Peyer's patch (tissue), 4 donors: ENCODE results near the gene GLI2. TPM values are rescaled to one million over a fixed set of nuclear protein-coding genes. Genes with fewer than 3 reads are reported as not detected.

Experiments
- DNase-seq, 3 donors: peaks; one replicate each; pipeline ENCODE4 v3.0.0-alpha.2; 2017 to 2019
- H3K27ac ChIP-seq, 4 donors: fragments of 200-600 bp; sonication (generic); one replicate each; pipeline ENCODE4 v1.5.1; 2016 to 2019
- H3K27me3 ChIP-seq, 2 donors: fragments of 200-600 bp; sonication (generic); one replicate each; pipeline ENCODE4 v1.5.1; 2019
- H3K36me3 ChIP-seq, 3 donors: fragments of 200-600 bp; sonication (generic); one replicate each; pipeline ENCODE4 v1.5.1; 2016 to 2019
- H3K4me1 ChIP-seq, 4 donors: fragments of 200-600 bp; sonication (generic); one replicate each; pipeline ENCODE4 v1.5.1; 2016 to 2019
- H3K4me3 ChIP-seq, 4 donors: fragments of 200-600 bp; sonication (generic); 1 replicate in 3 of 4; 2 replicates in 1 of 4; pipeline ENCODE4 v1.5.1; 2016 to 2019; ENCODE audit warnings: mild to moderate bottlenecking in 1 of 4
- H3K9me3 ChIP-seq, 4 donors: fragments of 200-600 bp; sonication (generic); one replicate each; pipeline ENCODE4 v1.5.1; 2016 to 2019; ENCODE audit warnings: mild to moderate bottlenecking in 1 of 4
- CTCF ChIP-seq, 6 experiments: fragments of 450-650 bp in 4 of 6; fragments of 200-600 bp in 2 of 6; sonication (generic) in 1 of 6; IDR thresholded peaks; one replicate each; pipeline ENCODE4 v1.5.1; 2017 to 2019; ENCODE audit warnings: antibody characterized with exemption in 6 of 6, mild to moderate bottlenecking in 3 of 6, moderate library complexity in 1 of 6
- POLR2A ChIP-seq, 2 donors: fragments of 450-650 bp; IDR thresholded peaks; one replicate each; pipeline ENCODE4 v1.5.1; 2017; ENCODE audit warnings: antibody characterized with exemption in 2 of 2, mild to moderate bottlenecking in 2 of 2, moderate library complexity in 2 of 2
- total RNA-seq, 4 donors: library from RNA; depleted of rRNA; stranded (reverse); fragments of >200 nt; gene quantifications; one replicate each; pipeline ENCODE4 v1.1.0, GENCODE V29; 2016

The GLI2 gene
- total RNA-seq, 4 donors from 2014 or later, result 0.18 to 5.8 (median 0.94) TPM

DNA sequence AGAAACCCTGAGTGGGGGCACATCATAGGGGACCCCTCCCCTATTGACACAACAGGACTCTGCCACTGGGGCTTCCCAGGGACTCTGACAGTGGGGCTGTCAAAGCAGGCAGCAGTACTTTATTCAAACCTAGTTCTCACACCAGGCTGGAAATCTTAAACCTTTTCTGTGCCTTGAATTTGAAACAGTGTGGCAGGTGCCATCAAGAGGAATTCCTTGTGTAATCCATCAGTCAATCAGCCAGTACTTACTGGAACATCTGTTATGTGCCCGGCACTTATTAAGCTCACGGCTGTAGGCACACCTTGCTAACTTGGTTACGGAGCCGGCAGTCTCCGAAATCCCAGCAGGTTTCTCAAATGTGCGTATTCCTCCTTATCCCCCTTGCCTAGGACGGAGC lies 12.0 kb downstream of the GLI2 start:
- Histone ChIP-seq H3K9me3 (no peaks in the 10 kb centered on the region), H3K27me3 (no peaks in the 10 kb centered on the region), H3K4me3 (no peak overlapping the region), H3K36me3 (no peaks in the 10 kb centered on the region), H3K27ac (no peak overlapping the region), H3K4me1 (no peaks in the 10 kb centered on the region)
- TF ChIP-seq CTCF (IDR thresholded peaks at IDR 0.05) (no peak), POLR2A (IDR thresholded peaks at IDR 0.05) (no peak)
- no peak for DNase-seq

GRCh38 chr2:120748310-120748709 lies 12.6 kb downstream of the GLI2 start:
- no peak for DNase-seq
- H3K36me3 ChIP-seq, result no peaks in the 10 kb centered on the region
- TF ChIP-seq POLR2A (IDR thresholded peaks at IDR 0.05) (no peak), CTCF (IDR thresholded peaks at IDR 0.05) (no peak)

GRCh38 chr2:120748741-120749140 lies 13.1 kb downstream of the GLI2 start:
- Histone ChIP-seq H3K9me3 (no peaks in the 10 kb centered on the region), H3K36me3 (no peaks in the 10 kb centered on the region), H3K27ac (no peak overlapping the region), H3K4me3 (no peak overlapping the region), H3K27me3 (no peaks in the 10 kb centered on the region), H3K4me1 (no peaks in the 10 kb centered on the region)
- TF ChIP-seq POLR2A (IDR thresholded peaks at IDR 0.05) (no peak), CTCF (IDR thresholded peaks at IDR 0.05) (no peak)
- no peak for DNase-seq

More at GRCh38 chr2:120748310-120748709, 12.6 kb downstream of the GLI2 start:
- no peak overlapping the region for H3K27ac ChIP-seq
- no peak overlapping the region for H3K4me3 ChIP-seq
- H3K9me3 ChIP-seq, result no peaks in the 10 kb centered on the region
- H3K27me3 ChIP-seq, result no peaks in the 10 kb centered on the region
- H3K4me1 ChIP-seq, result no peaks in the 10 kb centered on the region

- no peak for TF ChIP-seq CTCF (IDR thresholded peaks at IDR 0.05)
- no peak for TF ChIP-seq POLR2A (IDR thresholded peaks at IDR 0.05)
- Histone ChIP-seq H3K27ac (no peak overlapping the region), H3K9me3 (no peaks in the 10 kb centered on the region), H3K27me3 (no peaks in the 10 kb centered on the region), H3K4me1 (no peaks in the 10 kb centered on the region), H3K4me3 (no peak overlapping the region), H3K36me3 (no peaks in the 10 kb centered on the region)
- no peak for DNase-seq
These were observed 14.1 kb downstream of the GLI2 start for GRCh38 chr2:120749506-120750431.

DNA sequence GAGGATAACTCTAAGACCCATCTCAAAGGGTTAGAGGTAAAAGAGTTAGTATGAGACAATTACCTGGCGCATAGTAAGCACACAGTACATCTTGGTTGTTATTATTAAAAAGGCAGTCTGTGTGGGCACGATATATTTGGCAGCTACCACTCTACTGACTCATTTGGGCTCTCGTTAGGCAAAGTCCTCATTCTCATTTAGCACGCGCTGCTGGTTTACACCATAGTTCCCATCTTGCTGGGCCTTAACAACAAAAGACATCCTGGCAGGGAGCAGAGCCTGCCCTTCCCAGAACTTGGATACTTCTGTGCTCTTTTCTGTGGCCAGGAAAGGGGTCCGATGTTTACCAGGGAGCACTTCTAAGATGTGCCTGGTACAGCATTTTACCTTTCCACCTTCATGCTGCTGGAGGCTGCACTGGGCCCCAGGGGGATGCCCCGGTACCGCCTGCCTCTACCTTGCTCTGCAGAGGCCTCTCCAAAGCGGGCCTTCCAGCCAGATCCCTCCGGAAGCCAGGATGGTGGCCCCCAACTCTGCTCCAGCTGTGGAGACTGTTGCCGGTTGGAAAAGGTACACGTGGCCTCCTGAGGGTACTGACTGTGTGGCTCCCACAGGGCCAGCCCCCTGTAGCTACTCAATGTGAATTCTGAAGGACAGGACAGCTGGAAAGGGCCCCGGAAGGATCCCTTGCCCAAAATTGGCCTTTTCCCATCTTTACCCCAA lies 15.0 kb downstream of the GLI2 start:
- no peak for DNase-seq

More for the DNA sequence above, 15.0 kb downstream of the GLI2 start:
- Histone ChIP-seq H3K27me3 (no peaks in the 10 kb centered on the region), H3K36me3 (no peaks in the 10 kb centered on the region), H3K9me3 (no peaks in the 10 kb centered on the region), H3K4me1 (no peaks in the 10 kb centered on the region), H3K27ac (no peak overlapping the region), H3K4me3 (no peak overlapping the region)
- no peak for TF ChIP-seq POLR2A (IDR thresholded peaks at IDR 0.05)
- TF ChIP-seq CTCF (IDR thresholded peaks at IDR 0.05), result no peak
